Measurements from ENCODE around the gene SNRNP27.

The SNRNP27 gene

DNA sequence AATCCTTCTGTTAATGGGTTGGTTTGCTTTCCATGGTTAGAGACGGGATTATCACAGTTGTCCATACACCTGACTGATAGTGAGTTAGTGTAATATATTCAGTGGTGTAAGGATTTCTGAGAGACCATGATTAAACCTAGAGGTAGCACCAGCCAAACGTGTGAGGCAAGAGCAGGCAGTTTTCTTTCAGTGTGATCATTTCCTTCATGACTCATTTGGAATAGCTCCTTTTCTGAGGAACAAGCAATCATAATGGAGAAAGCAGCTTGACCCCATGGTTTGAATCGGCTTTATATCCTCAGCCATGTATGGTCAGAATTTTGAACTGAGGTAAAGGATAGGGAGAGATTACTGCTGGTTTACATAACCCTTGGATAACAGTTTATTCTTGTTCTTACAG, 24.1 kb downstream of the SNRNP27 start:
- no peak for DNase-seq

DNA sequence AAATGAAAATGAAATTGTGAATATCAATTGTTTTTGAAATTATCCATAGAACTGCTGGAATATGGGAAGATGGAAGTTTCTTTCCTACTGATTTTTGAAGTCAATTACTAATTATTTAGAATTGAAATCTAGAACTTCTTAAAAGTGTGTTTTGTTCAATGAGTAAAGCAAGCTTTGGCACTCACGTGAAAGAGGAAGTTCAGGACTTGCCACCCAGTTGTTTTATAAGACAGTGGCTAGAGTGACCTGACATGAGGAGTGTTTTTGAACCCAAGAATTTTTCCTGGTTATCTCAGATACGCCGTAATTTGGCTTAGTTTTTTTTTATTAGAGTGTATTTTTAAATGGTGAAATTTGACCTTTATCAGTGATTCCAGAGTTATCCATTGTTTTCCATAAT, 24.6 kb downstream of the SNRNP27 start:
- DNase-seq: no peak

- no peak for DNase-seq
Observed at GRCh38 chr2:69923116-69923515, 29.4 kb downstream of the SNRNP27 start.

- no peak for DNase-seq
Observed at GRCh38 chr2:69926849-69927515, 33.2 kb downstream of the SNRNP27 start.

DNA sequence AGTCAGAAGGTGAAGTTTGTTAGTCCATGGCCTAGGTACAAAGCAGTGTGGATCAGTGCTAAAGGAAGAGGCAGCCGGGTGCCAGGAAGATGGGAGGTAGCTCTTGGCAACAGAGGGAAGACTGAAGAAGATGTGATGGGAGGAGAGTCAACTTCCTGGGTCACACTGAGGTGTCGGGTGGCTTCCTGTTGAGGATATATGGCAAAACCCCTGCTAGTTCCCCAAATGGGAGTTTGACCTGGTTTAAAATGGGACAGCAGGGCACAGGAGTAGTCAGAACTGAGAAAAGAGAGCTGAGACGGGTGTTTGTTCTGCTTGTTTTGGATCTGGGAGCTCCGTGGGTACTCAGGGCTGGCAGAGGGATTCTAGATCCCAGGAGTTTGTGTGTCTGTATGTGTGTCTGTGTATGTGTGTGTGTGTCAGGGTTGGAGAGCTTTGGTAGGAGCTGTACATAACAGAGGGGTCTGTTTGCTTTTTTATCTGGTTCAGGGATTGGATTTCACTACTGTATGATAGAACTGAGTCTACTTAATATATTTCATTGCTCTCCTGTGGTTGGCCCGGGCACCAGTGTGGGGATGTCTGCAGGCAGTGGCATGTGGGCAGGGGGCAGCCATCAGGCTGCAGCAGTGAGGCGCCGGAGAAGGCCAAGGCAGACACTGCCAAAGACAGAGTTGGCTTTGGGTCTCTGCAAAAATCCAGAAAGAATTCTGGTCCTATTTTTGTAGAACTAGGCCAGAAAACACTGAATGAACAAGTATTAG, 38.3 kb downstream of the SNRNP27 start:
- DNase-seq: no peak

DNA sequence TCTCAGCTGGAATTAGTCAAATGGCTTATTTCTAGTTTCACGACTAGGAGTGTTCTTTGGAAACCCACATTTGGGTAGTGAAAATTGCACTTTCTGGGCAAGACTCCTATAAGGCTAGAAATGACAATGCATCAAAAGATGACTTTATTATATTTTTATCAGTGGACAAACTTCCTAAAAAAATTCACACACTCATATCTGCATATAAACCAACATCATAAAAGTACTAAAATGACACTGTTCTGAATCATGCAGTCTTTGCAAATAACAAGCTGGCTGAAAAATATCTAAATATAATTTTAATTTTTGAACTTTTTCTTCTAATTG, 38.8 kb downstream of the SNRNP27 start:
- no peak for DNase-seq

GRCh38 chr2:69933254-69933828, 39.6 kb downstream of the SNRNP27 start:
- DNase-seq: no peak

- DNase-seq: no peak
Observed at GRCh38 chr2:69933839-69934613, 40.3 kb downstream of the SNRNP27 start.

DNA sequence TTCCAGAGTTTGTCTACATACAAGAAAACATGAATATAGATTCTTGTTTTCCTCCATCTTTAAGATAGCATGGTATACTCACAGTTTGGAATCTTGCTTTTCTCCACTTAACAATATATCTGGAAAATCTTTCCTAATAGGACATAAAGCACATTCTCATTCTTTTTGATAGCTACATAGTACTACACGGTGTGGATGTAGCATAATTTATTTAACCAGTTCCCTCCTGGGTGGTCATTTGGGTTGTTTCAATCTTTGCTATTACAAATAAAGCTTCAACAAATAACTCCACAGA, 40.8 kb downstream of the SNRNP27 start:
- DNase-seq: no peak

GRCh38 chr2:69935011-69935410, 41.3 kb downstream of the SNRNP27 start:
- no peak for DNase-seq

GRCh38 chr2:69936906-69937305, 43.1 kb downstream of the SNRNP27 start:
- DNase-seq: no peak

GRCh38 chr2:69937968-69938367, 44.2 kb downstream of the SNRNP27 start:
- DNase-seq: no peak

DNA sequence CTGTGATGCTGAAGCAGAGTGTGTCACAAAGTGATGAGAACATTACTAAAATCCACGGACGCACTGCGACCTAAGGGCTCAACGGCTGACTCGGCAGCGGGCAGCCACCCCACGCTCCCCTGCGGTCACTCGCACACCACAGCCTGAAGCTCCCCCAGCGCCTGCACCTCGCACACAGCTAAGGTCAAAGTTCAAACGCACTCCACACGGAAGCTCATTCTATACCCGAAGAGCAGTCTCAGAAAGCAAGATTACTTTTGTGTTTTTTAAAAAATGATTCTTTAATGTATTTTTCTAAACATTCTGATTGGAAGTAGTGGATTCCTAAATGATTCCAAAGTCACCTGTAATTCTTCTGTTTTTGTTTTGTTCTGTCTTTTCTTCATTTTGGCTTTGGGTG, 46.0 kb downstream of the SNRNP27 start:
- no peak for DNase-seq

DNA sequence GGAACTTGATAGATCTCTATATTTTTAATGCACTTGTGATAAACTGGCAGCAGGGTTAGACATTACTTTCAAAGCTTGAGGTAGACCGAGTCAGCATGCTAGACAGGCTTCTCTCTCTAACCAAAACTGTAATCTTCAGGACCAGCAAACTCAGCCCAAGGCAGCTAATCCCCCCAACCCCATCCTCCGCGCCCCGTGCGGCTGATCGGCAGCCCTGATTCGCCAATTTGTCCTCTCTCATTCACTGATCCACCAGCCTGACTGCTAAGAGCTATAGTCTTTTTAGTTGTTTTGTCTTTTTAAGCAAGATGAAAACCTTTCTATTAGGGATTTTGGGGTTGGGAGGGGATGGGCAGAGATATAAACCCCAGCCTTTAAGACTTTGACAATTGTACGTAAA, 46.9 kb downstream of the SNRNP27 start:
- DNase-seq: no peak

DNA sequence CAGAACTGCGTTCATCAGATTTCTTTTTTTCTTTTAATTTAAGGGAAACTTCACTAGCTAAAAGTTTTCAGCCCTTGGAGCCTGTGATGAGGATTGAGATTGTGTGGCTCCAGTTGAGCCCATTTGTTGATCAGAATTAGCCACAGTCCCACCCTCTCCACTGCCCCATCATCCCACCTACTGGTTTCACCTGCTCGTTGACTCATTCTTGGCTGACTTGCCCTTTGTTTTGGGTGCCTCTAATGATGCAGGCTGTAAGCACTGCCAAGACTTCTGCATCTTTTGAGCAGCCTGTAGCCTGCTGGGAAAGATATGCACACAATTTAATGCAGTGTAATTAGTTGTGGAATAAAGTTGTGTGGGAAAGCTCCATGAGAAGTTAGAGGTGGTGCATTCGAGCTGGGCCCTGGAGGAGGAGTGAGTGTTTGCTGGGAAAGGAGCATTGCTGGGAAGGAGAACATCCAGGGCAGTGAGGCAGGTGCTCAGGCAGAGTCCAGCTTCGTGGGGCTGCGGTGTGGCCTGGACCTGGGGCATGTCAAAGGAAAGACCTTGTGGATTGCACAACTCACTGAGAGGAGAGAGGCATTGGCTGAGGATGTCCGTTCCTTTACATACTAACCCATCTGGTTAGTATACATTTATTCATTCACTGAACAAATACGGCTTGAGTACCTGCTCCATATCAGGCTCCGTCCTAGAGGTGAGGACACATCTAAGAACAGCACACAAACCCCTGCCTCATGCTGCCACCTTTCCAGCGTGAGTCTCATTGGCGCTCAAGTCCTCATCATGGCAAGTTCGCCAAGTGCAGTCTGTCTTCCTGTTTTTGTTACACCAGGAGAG, 49.5 kb downstream of the SNRNP27 start:
- no peak for DNase-seq

- no peak for DNase-seq
Observed at GRCh38 chr2:69943843-69944525, 50.2 kb downstream of the SNRNP27 start.

- no peak for DNase-seq
Observed at GRCh38 chr2:69944756-69945155, 51.0 kb downstream of the SNRNP27 start.

- no peak for DNase-seq
Observed at GRCh38 chr2:69945441-69945840, 51.7 kb downstream of the SNRNP27 start.

DNA sequence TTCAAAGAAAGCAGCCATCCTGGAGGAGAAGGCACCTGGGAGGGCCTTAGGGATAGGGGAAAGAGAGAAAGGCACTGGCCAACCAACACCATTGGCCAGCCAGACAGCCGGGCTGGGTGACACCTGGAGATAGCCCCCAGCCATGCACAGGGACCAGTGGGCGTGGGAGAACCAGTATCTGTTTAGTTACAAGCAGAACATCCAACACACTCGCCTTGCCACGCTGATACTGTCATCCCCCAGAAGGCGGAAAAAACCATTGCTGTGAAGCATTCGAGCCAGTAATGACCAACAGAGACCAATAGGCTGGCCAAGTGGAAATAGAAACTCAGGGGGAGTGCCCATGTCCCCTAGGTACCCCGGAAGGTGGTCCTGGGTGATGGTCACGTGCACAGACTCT, 52.2 kb downstream of the SNRNP27 start:
- no peak for DNase-seq

DNA sequence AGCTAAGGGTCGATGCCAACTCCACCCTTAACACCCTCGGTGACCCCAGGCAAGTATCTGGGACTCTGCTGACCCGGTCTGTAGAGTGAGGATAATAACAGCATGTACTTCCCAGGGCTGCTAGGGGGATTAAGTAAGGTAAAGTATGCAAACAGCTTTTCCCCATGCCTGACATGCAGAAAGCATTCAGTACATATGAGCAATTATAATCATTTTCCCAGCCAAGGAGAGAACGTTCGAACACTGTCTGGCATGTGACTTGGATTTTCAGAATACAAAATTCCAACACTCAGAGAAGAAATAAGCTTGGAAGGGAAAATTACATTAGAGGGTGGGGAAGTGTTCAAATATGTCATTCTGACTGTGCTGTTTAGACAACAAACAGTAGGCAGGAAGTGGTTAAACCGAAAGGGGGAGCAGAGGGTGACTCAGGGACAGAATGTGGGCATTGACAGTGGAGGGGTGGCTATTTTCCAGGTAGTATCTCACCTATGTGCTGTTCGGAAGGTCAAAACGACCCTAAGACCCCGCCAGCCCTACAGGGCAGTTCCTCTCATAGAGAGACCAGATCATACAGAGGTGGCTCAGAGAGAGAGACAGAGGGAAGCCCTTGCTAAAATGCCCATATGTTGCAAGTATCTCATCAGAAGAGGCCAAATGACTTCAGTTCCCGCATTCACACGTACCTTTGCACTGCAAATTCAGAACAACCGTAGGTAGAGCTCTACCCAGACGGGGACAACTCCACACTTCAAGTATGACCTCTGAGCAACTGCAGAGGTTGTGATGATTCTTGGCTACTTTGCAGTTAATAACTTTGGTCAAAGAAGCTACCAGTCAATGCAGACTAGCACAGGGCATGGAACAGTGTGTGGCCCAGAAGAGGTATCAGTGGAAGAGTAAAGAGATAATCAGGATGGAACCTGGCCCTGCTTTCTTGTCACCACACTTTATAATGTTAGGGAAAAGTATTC, 52.9 kb downstream of the SNRNP27 start:
- no peak for DNase-seq

- DNase-seq: no peak
Observed at GRCh38 chr2:69947325-69947931, 53.7 kb downstream of the SNRNP27 start.

All from NCI-H2081 treated with DMSO at 0.1 percent for 48 hours (cell line).